ENCODE measurements around the gene AK2. TPM values are rescaled to one million over a fixed set of nuclear protein-coding genes. Genes with fewer than 3 reads are reported as not detected.
"Not testable (repeated sequence)": the region's sequence is repeated elsewhere in the genome, so short reads cannot be mapped to it uniquely, and the experiment has no call there.

Gene AK2
- total and polyA plus RNA-seq, 5 experiments from 2014 or later: 89.2 to 128 (median 119) TPM

DNA sequence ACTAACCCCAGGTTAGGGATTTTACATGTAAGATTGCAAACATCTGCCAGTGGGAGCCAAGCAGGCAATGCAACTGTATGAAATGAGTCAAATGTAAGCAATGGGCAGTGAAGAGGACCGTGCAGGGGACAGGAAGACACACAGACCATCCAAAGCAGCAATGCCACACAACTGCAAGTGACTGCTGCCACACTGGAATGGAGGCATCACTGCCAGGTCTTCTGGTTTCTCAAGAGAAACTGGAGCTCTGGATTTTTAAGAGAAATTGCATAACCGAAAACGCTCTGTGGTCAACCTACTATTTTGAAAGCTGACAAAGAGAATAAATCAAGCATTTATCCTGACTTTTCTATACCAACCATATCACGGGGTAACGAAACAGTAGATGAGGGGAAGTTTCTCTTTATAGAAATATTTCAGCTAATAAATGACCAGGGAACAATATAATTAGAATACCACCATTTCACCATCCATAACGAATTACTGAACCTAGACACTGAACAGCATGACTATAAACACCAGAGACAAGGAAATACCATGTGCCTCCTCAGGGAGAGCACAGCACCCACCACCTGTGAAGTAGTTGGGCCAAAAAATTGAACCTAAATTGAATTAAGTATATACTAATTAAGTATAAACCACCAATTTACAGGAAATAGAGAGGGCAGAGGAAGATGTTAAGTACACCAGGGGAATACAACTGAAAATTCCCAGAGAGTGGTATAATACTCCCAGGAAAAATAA, 4.4 kb downstream of the AK2 start:
- ATAC-seq (no peak), DNase-seq (no peak)
- no peaks in the 10 kb centered on the region for H3K9me3 Mint-ChIP-seq
- peak overlapping the region in 5 of 10 donors; percentile 13 to 27 (median 24) for H3K4me3 Mint-ChIP-seq
- H3K27ac Mint-ChIP-seq: peak overlapping the region in 3 of 10 donors; percentile 42 to 66 (median 65)
- H3K4me1 Mint-ChIP-seq: peaks cover 42 to 81% (median 79%) of the 10 kb centered on the region in 4 donors
- H3K27me3 Mint-ChIP-seq: no peaks in the 10 kb centered on the region
- peaks cover 0 to 55% (median 7%) of the 10 kb centered on the region in 3 donors for H3K36me3 Mint-ChIP-seq
- POLR2A ChIA-PET: interaction anchor here (1.2 kb wide), 1 partner anchor 11 kb away, joined by 3 read pairs; no protein-coding TSS in a partner anchor

DNA sequence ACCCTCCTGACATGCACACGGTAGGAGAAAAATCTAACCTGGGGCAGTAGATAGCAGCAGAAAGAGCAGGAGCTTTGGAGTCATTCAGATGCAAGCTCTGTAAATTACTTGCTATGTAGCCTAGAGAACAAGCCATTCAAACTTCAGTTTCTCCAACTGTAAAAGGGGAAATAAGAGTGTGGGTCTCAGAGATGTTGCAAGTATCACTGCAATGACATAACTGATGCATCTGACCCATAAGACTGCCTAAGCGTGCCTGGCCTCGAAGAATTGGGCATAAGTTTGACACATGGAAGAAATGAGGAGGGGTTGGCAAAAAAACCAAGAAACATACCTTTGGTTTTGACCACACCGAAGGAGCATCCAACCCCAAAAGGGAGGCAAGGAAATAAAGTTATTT, 5.2 kb downstream of the AK2 start:
- H3K4me3 Mint-ChIP-seq: peak overlapping the region in 1 of 10 donors; percentile 27
- POLR2A ChIA-PET: interaction anchor here (1.2 kb wide), 1 partner anchor 10 kb away, joined by 3 read pairs; no protein-coding TSS in a partner anchor
- H3K27ac Mint-ChIP-seq: peak overlapping the region in 1 of 10 donors; percentile 66
- ATAC-seq (no peak), DNase-seq (no peak)
- H3K4me1 Mint-ChIP-seq: peaks cover 36 to 77% (median 74%) of the 10 kb centered on the region in 4 donors
- H3K36me3 Mint-ChIP-seq: peaks cover 0 to 58% (median 7%) of the 10 kb centered on the region in 3 donors
- H3K27me3 Mint-ChIP-seq: no peaks in the 10 kb centered on the region
- H3K9me3 Mint-ChIP-seq: no peaks in the 10 kb centered on the region

DNA sequence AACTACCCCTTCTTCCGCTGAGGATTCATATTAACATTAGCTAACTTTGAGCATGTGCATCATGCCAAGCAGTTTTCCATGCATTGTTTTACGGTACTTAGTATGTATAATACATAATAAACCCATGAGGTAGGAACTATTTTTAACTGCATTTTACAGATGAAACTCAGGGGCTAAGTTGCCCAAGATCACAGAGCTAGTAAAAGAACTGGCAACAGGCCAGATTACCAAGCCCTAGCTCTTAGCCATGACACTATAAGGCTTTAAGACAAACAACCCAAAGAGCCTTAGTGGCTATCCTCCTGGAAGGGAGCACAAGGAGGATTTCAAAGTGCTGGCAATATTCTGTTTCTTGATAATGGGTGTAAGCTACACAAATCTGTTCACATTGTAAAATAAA, 6.1 kb downstream of the AK2 start:
- Mint-ChIP-seq H3K36me3 (peaks cover 0 to 59% (median 7%) of the 10 kb centered on the region in 3 donors), H3K27ac (no peak overlapping the region), H3K4me1 (peaks cover 35 to 79% (median 71%) of the 10 kb centered on the region in 4 donors), H3K4me3 (no peak overlapping the region), H3K27me3 (no peaks in the 10 kb centered on the region), H3K9me3 (no peaks in the 10 kb centered on the region)
- DNase-seq (no peak), ATAC-seq (no peak)
- POLR2A ChIA-PET: interaction anchor here (0.6 kb wide), 1 partner anchor 218 kb away, joined by 3 read pairs; no protein-coding TSS in a partner anchor

DNA sequence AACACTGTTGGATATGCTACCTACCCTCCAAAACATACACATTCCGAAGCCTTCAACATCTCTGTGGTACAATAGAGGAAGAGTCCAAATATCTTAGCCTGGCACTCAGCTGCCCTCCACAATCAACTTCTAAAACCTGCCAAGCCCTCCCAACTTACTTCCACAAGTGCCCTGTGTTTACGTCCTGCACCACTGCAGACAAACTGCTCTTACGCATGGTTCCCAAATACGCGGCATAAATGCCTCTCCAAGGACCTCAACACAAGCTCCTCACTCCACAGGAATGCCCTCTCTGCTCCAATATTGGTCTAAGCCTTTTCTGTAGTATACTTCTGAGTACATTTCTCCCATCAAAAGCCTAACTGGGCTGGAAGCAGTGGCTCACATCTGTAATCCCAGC, 6.8 kb downstream of the AK2 start:
- H3K4me3 Mint-ChIP-seq: peak overlapping the region in 1 of 10 donors; percentile 9
- H3K9me3 Mint-ChIP-seq: no peaks in the 10 kb centered on the region
- peak overlapping the region in 4 of 10 donors; percentile 2 to 33 (median 20) for H3K27ac Mint-ChIP-seq
- POLR2A ChIA-PET: interaction anchor here (0.5 kb wide), 1 partner anchor 77 kb away, joined by 5 read pairs; no protein-coding TSS in a partner anchor
- no peaks in the 10 kb centered on the region for H3K27me3 Mint-ChIP-seq
- peaks cover 32 to 77% (median 70%) of the 10 kb centered on the region in 4 donors for H3K4me1 Mint-ChIP-seq
- no peak for ATAC-seq
- peaks cover 0 to 59% (median 7%) of the 10 kb centered on the region in 3 donors for H3K36me3 Mint-ChIP-seq
- no peak for DNase-seq

DNA sequence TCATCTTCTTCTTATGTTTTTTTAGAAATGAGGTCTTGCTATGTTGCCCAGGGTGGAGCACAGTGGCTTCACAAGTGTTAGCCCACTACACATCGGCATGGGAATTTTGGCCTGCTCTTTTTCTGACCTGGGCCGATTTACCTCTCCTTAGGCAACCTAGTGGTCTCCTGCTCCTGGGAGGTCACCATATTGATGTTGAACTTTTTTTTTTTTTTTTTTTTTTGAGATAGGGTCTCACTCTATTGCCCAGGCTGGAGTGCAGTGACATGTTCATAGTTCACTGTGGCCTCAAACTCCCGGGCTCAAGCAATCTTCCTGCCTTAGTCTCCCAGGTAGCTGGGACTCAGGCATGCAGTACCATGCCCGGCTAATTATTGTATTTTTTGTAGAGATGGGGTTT, 7.5 kb downstream of the AK2 start:
- DNase-seq (no peak), ATAC-seq (no peak)
- POLR2A ChIA-PET: no interaction called here
- Mint-ChIP-seq H3K27me3 (no peaks in the 10 kb centered on the region), H3K9me3 (no peaks in the 10 kb centered on the region), H3K4me1 (peaks cover 32 to 73% (median 67%) of the 10 kb centered on the region in 4 donors), H3K4me3 (no peak overlapping the region), H3K36me3 (peaks cover 0 to 63% (median 7%) of the 10 kb centered on the region in 3 donors), H3K27ac (peak overlapping the region in 1 of 10 donors; percentile 51)

DNA sequence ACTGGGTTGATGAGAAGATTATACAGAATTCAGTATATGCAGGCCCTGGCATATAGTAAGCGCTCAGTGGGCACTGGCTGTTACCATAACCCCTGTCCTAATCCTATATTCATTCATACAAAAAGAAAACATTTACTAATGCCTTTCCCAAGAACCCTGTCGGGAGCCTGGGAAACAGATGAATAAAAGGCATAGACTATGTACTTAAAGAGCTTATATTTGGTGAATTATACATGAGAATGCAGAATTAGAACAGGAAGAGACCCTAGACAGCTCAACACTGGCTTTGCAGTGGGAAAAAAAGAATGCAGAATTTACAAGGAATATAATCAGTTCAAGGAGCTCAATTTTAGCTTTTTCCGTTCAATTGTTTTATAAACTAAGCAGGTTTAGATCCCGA, 10.9 kb downstream of the AK2 start:
- Mint-ChIP-seq H3K27me3 (no peaks in the 10 kb centered on the region), H3K9me3 (no peaks in the 10 kb centered on the region), H3K36me3 (peaks cover 0 to 75% (median 17%) of the 10 kb centered on the region in 3 donors), H3K4me1 (peaks cover 19 to 46% (median 40%) of the 10 kb centered on the region in 4 donors), H3K4me3 (no peak overlapping the region), H3K27ac (peak overlapping the region in 2 of 10 donors; percentile 34 to 49)
- DNase-seq: no peak
- ATAC-seq: no peak
- POLR2A ChIA-PET: no interaction called here

DNA sequence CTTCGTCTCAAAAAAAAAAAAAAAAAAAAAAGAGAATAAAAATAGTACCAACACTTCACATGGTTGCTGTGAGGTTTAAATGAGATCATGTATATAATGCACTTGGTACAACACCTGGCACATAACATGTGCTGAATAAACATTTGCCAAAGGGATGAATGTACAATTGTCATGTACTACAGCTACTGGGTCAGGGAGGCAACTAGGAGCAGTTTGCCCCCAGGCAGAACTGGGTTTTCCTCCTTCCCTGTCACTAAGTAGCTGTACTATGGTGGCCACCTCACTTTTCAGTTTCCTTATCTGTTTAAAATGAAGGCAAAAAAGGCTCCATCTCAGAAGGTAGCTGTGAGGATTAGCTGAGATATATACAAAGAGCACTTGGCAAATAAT, 11.5 kb downstream of the AK2 start:
- Mint-ChIP-seq H3K9me3 (no peaks in the 10 kb centered on the region), H3K4me3 (no peak overlapping the region), H3K27me3 (no peaks in the 10 kb centered on the region), H3K27ac (no peak overlapping the region), H3K36me3 (peaks cover 0 to 76% (median 17%) of the 10 kb centered on the region in 3 donors), H3K4me1 (peaks cover 17 to 43% (median 34%) of the 10 kb centered on the region in 4 donors)
- POLR2A ChIA-PET: no interaction called here
- DNase-seq: no peak
- ATAC-seq: no peak

DNA sequence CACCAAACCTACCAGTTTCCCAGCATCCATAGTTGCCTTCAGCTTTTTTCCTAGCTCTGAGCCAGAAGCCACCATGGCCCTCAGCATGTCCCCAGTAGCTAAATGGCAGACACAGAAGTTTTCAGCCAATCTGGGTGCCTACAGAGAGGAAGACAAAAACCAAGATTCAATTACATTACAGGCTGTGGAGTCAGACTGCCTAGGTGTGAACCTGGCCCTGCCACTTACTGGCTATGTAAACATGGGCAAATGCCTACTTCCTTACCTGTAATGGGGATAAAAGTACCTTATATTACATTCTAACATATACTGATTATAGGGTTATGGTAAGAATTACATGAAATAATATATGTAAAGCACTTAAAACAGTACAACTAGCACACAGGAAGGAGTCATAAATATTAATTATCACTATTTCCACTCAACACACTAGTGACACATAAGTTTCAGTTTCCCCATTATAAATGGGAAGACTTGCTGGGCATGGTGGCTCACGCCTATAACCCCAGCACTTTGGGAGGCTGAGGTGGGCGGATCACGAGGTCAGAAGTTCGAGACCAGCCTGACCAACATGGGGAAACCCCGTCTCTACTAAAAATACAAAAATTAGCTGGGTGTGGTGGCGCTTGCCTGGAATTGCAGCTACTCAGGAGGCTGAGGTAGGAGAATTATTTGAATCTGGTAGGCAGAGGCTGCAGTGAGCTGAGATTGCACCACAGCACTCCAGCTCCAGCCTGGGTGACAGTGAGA, 12.1 kb downstream of the AK2 start:
- H3K27me3 Mint-ChIP-seq, H3K9me3 Mint-ChIP-seq, H3K4me3 Mint-ChIP-seq, DNase-seq, ATAC-seq, POLR2A ChIA-PET: not testable (repeated sequence)
- Mint-ChIP-seq H3K4me1 (peaks cover 11 to 38% (median 29%) of the 10 kb centered on the region in 4 donors), H3K36me3 (peaks cover 0 to 74% (median 19%) of the 10 kb centered on the region in 3 donors), H3K27ac (peak overlapping the region in 1 of 10 donors; percentile 57)

DNA sequence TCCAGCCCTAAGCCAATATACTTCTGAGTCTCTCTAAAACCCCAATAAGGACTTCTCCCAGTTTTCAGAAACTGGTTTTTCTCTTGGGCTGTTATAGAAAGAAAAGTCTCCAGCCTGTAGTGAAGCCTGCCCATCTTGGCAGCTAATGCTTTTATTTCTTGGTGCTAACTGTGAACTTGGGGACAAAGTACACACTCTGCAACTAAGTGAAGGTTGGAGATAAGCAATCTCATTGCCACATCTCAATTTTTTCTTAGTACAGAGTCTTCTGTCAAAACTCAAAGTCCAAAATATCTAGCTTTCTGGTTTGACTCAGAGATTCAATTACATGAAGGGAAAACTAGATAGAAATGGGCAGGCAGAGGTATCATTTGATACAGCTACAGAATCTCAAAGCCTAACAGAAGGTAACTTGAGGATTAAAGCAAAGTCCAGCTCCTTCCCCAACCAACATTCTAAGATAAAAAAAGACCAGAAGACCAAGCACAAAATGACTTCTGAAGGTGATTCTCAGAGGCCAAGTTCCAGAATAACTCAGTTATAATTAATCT, 14.0 kb downstream of the AK2 start:
- Mint-ChIP-seq H3K4me1 (peaks cover 9 to 25% (median 17%) of the 10 kb centered on the region in 4 donors), H3K36me3 (peaks cover 7 to 75% (median 22%) of the 10 kb centered on the region in 3 donors), H3K9me3 (no peaks in the 10 kb centered on the region), H3K27ac (peak overlapping the region in 2 of 10 donors; percentile 1 to 36), H3K4me3 (no peak overlapping the region), H3K27me3 (no peaks in the 10 kb centered on the region)
- ATAC-seq (no peak), DNase-seq (no peak)
- POLR2A ChIA-PET: no interaction called here

DNA sequence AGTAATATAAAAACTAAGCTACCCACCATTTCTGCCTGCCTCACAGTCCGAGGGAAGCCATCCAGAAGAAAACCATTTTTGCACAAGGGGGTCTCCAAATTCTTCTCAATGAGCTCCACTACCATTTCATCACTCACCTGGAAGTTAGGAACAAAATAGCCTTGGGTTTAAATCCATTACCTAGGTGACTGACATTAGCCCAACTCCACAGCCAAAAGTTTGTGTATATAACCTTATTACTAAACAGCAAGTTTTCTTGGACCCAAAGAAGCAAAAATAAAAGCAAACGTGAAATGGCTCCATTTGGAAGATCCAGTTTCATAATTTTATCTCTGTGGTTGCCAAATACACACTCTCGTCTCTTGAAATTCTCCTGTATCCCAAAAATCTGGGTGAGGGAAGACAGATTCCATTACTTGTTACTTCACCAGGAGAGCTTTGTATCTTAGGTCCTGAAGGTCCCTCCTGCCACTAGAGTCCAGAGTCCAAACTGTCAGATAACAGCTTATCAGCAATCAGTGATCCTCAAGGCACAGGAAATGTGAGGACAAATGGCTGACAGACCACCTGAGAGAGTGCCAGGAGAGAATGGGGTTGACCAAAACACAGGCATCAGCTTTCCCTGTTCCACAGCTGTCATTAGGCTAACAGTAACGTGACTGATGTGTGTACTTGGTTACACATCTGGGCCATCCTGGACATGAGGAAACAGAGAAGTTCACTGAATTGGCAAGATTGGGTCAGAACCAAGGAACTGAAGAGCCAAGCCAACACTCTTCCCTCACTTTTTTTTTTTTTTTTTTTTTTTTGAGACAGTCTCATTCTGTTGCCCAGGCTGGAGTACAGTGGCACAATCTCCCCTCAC, 14.9 kb downstream of the AK2 start:
- no peaks in the 10 kb centered on the region for H3K27me3 Mint-ChIP-seq
- H3K4me3 Mint-ChIP-seq: no peak overlapping the region
- ATAC-seq: no peak
- peaks cover 7 to 77% (median 22%) of the 10 kb centered on the region in 3 donors for H3K36me3 Mint-ChIP-seq
- H3K4me1 Mint-ChIP-seq: peaks cover 9 to 20% (median 15%) of the 10 kb centered on the region in 4 donors
- no peaks in the 10 kb centered on the region for H3K9me3 Mint-ChIP-seq
- DNase-seq: no peak
- peak overlapping the region in 1 of 10 donors; percentile 59 for H3K27ac Mint-ChIP-seq
- POLR2A ChIA-PET: interaction anchor here (0.7 kb wide), 1 partner anchor 10 kb away, joined by 3 read pairs; no protein-coding TSS in a partner anchor

DNA sequence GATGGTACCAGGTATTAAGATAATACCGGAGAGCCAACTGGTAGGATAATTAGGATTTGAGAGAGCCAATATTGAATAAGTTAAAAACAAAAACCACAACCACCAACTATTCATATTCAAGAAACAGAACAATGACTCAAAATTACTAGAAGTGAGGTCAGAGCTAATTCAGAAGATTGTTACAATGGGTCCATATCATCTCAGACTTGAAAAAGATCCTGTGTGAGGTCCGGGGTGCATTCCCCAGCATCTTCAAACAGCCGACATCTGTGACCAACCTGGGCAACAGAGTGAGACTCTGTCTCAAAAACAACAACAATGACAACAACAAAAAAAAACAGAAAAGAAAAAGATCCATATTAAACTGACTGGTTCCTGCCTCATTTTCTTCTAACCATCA, 18.6 kb downstream of the AK2 start:
- Mint-ChIP-seq H3K36me3 (peaks cover 11 to 75% (median 30%) of the 10 kb centered on the region in 3 donors), H3K27me3 (no peaks in the 10 kb centered on the region), H3K4me3 (no peak overlapping the region), H3K9me3 (no peaks in the 10 kb centered on the region), H3K4me1 (peaks cover 0 to 3% (median 0%) of the 10 kb centered on the region in 4 donors), H3K27ac (peak overlapping the region in 2 of 10 donors; percentile 3 to 29)
- POLR2A ChIA-PET: no interaction called here
- DNase-seq: no peak
- ATAC-seq: no peak

DNA sequence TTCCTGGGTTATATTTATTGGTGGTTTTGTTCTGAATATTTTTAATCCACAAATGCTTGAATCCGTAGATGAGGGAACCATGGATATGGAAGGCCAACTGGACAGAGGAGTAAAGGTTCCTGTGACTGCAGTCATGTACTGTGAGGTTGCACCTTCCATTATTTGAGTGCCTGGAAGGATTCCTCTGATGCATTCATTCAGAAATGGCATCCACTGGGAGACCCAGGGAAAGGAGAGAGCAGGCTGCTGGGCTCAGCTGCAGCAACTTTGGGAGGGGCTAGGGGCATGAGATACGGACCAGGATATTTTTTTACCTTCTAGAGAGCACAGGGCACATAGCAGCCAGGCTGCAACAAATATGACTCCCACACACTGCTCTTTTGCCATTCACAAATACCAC, 19.5 kb downstream of the AK2 start:
- POLR2A ChIA-PET: no interaction called here
- H3K4me3 Mint-ChIP-seq: no peak overlapping the region

More for the DNA sequence above, 19.5 kb downstream of the AK2 start:
- peaks cover 0 to 3% (median 0%) of the 10 kb centered on the region in 4 donors for H3K4me1 Mint-ChIP-seq
- H3K9me3 Mint-ChIP-seq: no peaks in the 10 kb centered on the region
- no peak overlapping the region for H3K27ac Mint-ChIP-seq
- H3K27me3 Mint-ChIP-seq: no peaks in the 10 kb centered on the region
- ATAC-seq (no peak), DNase-seq (no peak)
- peaks cover 11 to 75% (median 34%) of the 10 kb centered on the region in 3 donors for H3K36me3 Mint-ChIP-seq

Data from naive thymus-derived CD8-positive, alpha-beta T cell (primary cell).